SK-N-SH (cell line): ENCODE data around the gene RAPGEF1.

ENCODE experiments used
- CTCF ChIP-seq: fragments of 200-600 bp; sonication (generic); IDR thresholded peaks from 2 replicates; pipeline ENCODE4 v1.6.1; 2017; ENCODE audit warnings: antibody characterized with exemption, mild to moderate bottlenecking, moderate library complexity
- EZH2phosphoT487 ChIP-seq: fragments of 200-600 bp; sonication (generic); IDR thresholded peaks from 2 replicates; pipeline ENCODE4 v1.6.1; 2017; ENCODE audit warnings: low read depth, mixed run types, mild to moderate bottlenecking, antibody characterized with exemption, moderate library complexity, borderline replicate concordance
- JUND ChIP-seq: IDR thresholded peaks from 2 replicates; pipeline ENCODE4 v1.4.0; 2012
- MAX ChIP-seq: IDR thresholded peaks from 2 replicates; pipeline ENCODE4 v1.4.0; 2012; ENCODE audit warnings: low read depth
- POLR2AphosphoS5 ChIP-seq: IDR thresholded peaks from 2 replicates; pipeline ENCODE4 v1.6.1; 2012; ENCODE audit warnings: low read depth, low read length
- TAF1 ChIP-seq: IDR thresholded peaks from 2 replicates; pipeline ENCODE4 v1.6.1; 2012; ENCODE audit warnings: low read depth, mild to moderate bottlenecking, low read length, moderate library complexity, borderline replicate concordance
- USF2 ChIP-seq: fragments of 150-350 bp; IDR thresholded peaks from 2 replicates; pipeline ENCODE4 v1.6.1; 2017; ENCODE audit warnings: antibody characterized with exemption, low read length, low read depth, borderline replicate concordance

GRCh38 chr9:131731644-131732043 lies 8.2 kb downstream of the RAPGEF1 start:
- TF ChIP-seq CTCF (no peak), MAX (no peak), POLR2AphosphoS5 (no peak), TAF1 (no peak), USF2 (no peak), JUND (no peak), EZH2phosphoT487 (no peak)
